ENCODE data around the gene PDE11A. TPM values are rescaled to one million over a fixed set of nuclear protein-coding genes. Genes with fewer than 3 reads are reported as not detected.

PDE11A gene
- total and polyA plus RNA-seq, 2 experiments from 2014 or later = 0.08 to 0.73 TPM

- no peak overlapping the region for H3K4me3 Mint-ChIP-seq
- H3K4me1 ChIP-seq (ENCODE audit: insufficient read depth) = peaks cover 3% of the 10 kb centered on the region; the same call in 1 of the 2 replicates
- H3K27me3 Mint-ChIP-seq (ENCODE audit: insufficient read depth, low read depth, poor library complexity) = peaks cover 2% of the 10 kb centered on the region
- no peaks in the 10 kb centered on the region for H3K9me2 ChIP-seq (ENCODE audit: insufficient read depth)
- H3K36me3 Mint-ChIP-seq (ENCODE audit: low read depth) = no peaks in the 10 kb centered on the region
- no peak overlapping the region for H3K4me3 ChIP-seq
- H3K9me3 Mint-ChIP-seq = no peaks in the 10 kb centered on the region
- H4K20me1 ChIP-seq (replicated peaks; ENCODE audit: insufficient read depth) = no peaks in the 10 kb centered on the region
- DNase-seq (ENCODE audit: low spot score) = no peak
- no peaks in the 10 kb centered on the region for H3K36me3 ChIP-seq (ENCODE audit: insufficient read depth)
- H3K27me3 ChIP-seq (ENCODE audit: insufficient read depth) = no peaks in the 10 kb centered on the region
- no peak overlapping the region for H2AFZ ChIP-seq
- no peak overlapping the region for H3K27ac ChIP-seq (ENCODE audit: low read depth)
- no peak for ATAC-seq
- no peak overlapping the region for H3K4me2 ChIP-seq
- no peaks in the 10 kb centered on the region for H3F3A ChIP-seq (replicated peaks; ENCODE audit: low read depth)
- no peak overlapping the region for H3K27ac Mint-ChIP-seq
- H3K4me1 Mint-ChIP-seq = peaks cover 6% of the 10 kb centered on the region; the same call in 2 of the 3 replicates
- TF ChIP-seq ZNF331 (CRISPR knock-in tag; IDR thresholded peaks at IDR 0.05; ENCODE audit: low read depth) = no peak
- no peak for TF ChIP-seq REST (IDR thresholded peaks at IDR 0.05; ENCODE audit: unreplicated experiment)
- no peak for TF ChIP-seq ZNF114 (CRISPR knock-in tag; IDR thresholded peaks at IDR 0.05)
- no peak for TF ChIP-seq CREB1 (CRISPR knock-in tag; IDR thresholded peaks at IDR 0.05; ENCODE audit: low read depth)
- TF ChIP-seq NANOG (IDR thresholded peaks at IDR 0.05; ENCODE audit: borderline replicate concordance) = no peak
- no peak for TF ChIP-seq STAT1 (IDR thresholded peaks at IDR 0.05; ENCODE audit: unreplicated experiment)
- TF ChIP-seq JUNB (IDR thresholded peaks at IDR 0.05; ENCODE audit: unreplicated experiment) = no peak
- TF ChIP-seq CTCF (conservative IDR thresholded peaks at IDR 0.05; ENCODE audit: low read depth in 2 of 2) = no peak
- TF ChIP-seq EZH2 (IDR thresholded peaks at IDR 0.05; ENCODE audit: low read depth, unreplicated experiment) = no peak
- TF ChIP-seq POLR2AphosphoS5 (IDR thresholded peaks at IDR 0.05; ENCODE audit: low read depth) = no peak
- TF ChIP-seq ETS1 (IDR thresholded peaks at IDR 0.05) = no peak
- TF ChIP-seq ZNF462 (CRISPR knock-in tag; IDR thresholded peaks at IDR 0.05) = no peak
- H3K79me2 ChIP-seq (replicated peaks; ENCODE audit: insufficient read depth) = no peaks in the 10 kb centered on the region
Measured at GRCh38 chr2:178059681-178060080, 12.9 kb downstream of the PDE11A start.
